Glomerular visceral epithelial cell (primary cell): ENCODE results near the gene NDUFS3.
A peak's percentile ranks its signal among the peaks of the same experiment; 100 is the strongest.

Source experiments
- DNase-seq: peaks from one replicate; pipeline ENCODE4 v3.0.0-alpha.2; 2016; ENCODE audit errors: extremely low spot score

The NDUFS3 gene

DNA sequence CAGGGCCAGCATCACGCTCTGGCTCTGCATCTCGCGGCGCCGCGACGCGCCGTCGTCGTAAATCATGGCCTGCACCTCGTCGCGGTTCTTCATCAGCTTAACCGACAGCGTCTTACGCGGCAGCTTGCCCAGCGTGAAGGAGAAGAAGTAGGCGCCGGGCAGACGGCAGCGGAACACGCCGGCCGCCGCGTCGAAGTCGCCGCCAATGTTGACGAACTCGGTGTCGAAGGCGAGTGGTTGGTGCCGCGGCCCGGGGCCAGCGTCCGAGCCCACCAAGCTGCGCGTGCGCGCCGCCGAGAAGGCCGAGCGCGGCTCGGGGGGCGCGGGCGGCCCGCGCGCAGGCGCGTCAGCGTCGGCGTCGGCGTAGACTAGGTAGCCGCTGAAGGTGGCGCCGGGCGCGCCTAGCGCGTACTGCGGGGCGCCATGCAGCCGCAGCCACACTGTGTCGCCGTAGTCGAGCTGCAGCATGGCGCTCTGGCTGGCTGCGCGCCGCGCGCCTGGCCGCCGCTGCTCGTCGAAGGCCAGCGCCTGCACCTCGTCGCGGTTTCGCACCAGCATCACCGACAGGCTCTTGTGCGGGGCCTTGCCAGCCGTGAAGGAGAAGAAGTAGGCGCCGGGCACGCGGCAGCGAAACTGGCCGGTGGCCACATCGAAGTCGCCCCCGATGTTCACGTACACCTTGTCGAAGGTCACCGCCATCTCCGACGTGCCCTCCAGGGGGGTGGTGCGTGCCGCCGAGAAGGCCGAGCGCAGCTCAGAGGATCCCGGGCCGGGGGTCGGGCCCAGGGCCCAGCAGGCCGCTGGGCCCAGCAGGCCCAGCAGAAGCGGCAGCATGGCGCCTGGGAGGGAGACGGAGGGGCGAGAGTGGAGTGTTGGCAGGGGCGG, 11.3 kb downstream of the NDUFS3 start:
- DNase-seq, result no peak

DNA sequence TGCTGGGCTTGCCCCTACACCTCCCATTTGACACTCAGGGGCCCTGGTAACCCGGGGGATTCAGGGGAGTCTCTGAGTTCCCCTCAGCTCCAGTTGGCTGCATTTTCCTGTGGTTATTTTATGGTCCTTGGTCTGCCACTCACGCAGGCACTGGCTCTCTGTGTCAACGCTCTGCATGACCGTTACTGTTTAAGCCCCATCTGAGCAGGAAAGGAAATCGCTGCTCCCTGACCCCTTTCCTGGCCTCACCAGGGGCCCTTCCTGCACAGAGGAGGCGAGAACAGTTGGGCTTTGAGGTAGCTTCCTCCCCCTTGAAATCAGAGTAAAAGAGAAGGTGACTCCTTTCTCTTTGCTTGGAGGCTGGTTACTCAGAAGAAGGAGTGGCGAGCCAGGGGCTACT, 12.9 kb downstream of the NDUFS3 start:
- DNase-seq, result no peak

DNA sequence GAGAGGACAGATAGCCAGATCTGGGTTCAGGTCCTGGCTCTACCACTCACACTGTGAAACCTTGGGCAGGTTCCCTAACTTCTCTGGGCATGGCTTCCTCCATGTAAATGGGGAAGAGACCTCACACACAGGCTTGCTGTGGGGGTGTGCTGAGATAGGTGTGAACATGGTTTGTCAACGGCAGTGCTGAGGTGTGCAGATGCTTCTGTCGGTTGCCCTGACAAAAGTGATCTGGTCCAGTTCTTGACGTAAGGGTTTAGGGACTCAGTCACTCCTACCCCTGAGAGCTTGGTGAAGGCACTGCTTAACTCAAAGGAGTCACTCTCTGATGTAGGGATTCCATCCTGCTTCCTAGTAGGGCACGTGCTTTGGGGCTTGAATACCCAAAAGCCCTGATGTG, 13.4 kb downstream of the NDUFS3 start:
- DNase-seq, result no peak

DNA sequence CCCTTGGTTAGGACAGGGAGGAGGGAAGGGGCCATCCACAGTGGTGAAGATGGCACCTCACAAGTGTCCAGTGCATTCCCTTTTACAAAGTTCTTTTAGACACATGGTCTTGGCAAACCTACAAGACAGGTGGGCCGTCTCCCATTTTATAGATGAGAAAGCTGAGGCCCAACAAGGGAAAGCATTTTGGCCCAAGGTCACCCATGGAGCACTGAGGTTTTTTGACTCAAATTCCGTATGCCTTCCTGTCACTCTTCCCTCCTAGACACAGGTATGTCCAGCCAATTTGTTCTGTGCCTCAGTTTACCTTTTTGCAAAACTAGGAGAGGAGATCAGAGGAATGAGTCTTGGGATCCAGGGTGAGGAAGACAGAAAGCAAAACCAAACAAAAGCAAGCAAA, 14.1 kb downstream of the NDUFS3 start:
- no peak for DNase-seq

DNA sequence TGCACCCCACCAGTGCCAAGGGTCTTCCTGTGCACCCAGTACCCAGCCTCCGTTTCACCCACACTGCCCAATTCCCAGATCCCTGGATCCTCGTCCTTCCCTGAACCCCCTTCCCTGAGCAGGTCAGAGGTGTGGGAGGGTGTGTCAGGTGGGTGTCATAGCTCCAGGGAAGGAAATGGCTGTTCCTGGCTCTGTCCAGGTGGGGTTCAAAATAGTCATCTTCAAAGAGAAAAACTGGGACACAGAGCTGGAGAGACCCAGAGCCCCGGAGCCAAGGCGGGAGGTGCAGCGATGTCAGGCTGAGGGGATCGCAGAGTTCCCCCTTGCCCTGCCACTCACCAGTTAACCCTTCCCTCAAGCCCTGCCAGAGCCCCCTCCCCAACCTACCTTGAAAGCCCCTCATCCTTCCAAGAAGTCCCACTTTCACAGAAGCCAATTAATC, 14.6 kb downstream of the NDUFS3 start:
- DNase-seq, result no peak

DNA sequence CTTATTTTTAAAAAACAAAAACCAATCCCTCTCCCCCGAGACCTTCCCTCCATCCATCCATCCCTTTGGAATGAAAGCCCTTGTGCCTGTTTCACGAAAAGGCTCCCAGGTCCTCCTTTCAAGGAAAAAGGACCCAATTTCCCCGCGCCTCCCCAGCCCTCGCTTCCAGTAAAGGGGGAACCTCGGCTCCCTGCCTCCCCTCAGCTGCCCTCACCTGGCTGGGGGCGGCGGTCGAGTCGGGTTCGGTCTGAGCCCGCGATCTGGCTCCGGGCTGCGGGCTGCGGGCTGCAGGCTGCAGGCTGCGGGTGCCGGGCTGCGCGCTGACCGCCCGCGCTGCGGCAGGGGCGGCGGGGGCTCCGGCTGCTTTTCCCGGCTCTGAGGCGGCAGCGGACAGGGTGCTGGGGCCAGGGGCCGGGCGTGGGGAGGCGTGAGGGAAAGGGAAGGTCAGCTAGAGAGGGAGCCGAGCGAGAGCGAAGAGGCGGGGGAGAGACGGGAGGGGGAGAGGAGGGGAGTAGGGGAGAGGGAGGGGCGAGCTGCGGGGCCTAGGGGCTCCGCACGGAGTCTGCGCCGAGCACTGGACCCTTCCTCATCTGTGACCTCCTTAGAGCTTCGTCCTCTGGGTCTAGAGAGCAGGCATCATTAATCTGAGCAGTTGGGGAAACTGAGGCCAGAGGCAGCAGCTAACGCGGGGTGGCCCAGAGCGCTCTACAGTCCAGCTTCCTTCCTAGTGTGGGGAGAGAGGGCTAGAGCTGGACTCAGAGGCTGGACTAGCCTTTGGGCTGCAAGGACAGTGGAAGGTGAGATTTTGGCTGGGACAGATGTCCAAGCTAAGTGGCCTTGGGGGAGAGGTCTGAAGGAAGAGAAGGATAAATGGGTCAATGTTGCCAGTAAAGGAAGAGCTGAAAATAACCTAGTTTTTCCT, 15.3 kb downstream of the NDUFS3 start, which contains the start of gene C1QTNF4:
C1QTNF4 (minus strand) TSS at position 478 of the 922 bp plus-strand sequence. CDS start 3,601 bp downstream, outside the sequence.
- no peak for DNase-seq

DNA sequence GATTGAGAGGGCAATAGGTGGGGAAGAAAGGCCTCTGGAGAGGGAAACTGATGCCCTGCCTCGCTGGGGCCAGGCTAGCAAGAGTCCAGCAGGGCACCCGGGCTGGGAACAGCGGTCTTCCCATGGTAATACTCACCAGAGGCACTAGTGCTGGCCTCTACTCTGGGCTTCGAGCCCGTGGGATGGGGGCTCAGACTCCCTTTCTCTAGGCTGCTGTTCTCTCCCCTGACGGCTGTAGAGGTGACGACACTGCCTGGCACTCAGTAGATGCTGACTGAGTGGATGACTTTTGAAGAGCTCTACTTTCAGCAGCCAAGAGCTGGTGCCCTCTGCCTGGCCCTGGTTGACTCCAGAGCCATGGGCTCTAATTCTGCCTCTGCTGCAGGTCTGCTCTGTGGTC, 16.2 kb downstream of the NDUFS3 start:
- DNase-seq, result no peak

DNA sequence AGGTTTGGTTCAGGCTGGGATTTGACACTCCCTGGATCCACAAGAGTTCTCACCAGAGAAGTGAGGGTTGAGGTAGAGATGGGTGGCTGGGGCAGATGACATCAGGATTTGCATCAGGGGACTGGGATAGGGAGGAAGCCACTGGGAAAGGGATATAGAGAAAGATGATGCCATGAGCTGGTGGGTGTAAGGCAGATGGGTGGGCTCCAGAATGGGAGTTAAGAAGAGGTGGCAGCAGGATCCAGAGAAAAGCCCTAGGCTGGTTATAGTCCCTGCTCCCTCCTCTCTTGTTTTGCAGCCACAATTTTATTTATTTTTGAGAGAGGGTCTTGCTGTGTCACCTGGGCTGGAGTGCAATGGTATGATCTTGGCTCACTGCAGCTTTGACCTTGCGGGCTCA, 17.1 kb downstream of the NDUFS3 start:
- DNase-seq, result no peak

DNA sequence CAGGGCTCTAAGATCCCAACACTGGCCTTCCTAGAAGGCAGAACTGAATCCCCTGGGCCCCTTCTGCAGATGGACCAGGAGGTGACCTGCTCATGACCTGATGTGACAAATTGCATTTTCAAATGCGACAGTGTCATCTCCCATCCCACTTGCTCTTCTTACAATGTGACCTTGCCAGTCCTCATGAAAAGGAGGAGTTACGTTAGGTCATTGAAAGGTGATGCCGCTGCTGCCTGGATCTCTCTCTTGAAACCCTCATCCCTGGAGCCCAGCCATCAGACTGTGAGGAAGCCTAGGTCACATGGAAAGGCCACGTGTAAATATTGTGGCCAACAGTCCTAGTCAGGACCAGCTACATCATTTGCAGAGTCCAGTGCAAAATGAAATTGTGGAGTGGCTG, 21.0 kb downstream of the NDUFS3 start:
- DNase-seq, result no peak

DNA sequence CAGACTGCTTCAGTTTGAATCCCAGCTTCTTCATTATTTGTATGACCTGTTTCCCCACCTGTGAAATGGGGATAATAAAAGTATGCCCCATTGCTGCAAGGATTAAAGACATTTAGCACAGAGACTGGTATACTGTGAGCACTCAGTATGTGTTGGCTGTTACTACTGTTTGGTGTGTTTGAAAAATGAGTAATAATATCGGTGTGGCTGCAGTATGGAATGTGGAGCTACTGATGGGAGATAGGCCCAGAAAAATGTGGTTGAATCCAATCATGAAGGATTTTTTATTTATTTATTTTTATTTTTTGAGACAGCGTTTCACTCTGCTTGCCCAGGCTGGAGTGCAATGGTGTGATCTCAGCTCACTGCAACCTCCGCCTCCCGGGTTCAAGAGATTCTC, 24.4 kb downstream of the NDUFS3 start:
- no peak for DNase-seq

DNA sequence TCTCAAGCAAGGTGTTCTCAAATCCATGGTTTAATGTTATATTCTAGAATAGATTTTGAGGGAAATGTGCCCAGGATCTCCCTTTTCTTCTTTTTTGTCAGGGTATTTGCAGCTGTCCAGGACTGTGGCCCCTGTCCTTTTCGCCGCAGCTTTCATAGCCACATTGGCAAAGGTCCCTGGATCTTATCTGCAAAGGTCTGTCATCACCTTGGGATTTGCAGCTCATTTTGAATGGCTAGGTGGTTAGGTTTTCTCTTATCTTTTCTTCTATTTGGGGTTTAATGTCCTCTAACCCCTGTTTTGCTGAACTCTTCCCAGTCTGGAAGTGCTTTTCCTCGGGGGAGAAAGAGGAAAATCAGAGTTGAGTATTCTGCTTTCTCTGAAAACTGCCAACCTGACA, 27.0 kb downstream of the NDUFS3 start:
- DNase-seq, result no peak

DNA sequence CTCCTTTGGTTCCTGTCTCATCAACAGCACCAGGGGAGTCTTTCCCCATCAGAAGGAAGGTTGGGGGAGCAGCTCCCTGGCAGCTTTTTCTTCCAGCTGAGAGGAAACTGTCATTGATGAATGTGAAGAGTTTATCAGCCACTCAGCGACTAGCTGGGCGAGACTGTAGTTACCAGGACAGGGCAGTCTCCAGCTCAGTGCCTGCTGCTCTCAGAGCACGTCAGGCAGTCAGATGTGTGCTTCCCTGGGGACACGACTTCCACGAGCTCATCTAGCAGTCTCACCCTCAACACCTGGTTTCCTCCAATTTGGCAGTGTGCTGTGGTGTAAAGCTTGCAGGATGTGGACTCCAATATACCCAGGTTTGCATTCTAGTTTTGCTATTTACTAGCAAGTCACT, 27.9 kb downstream of the NDUFS3 start:
- DNase-seq, result no peak

DNA sequence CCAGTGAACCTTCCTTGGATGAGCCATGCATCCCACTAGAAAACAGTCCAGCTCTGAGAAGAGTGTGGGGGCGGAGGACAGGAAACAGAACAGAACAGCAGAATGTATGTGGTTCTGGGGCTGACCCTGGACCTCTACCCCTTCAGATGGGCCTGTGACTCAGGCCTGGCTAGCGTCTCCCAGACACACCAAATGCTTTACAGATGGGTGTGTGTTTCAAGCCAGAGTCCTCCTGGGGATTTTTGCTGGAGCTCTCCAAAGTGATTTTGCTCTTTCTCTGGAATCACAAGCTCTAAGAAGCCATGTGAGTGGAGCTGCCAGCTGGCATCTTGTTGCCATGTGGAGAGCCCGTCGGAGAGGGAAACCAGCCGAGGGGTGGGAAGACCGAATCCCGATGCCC, 28.5 kb downstream of the NDUFS3 start:
- DNase-seq, result peak; percentile 14

DNA sequence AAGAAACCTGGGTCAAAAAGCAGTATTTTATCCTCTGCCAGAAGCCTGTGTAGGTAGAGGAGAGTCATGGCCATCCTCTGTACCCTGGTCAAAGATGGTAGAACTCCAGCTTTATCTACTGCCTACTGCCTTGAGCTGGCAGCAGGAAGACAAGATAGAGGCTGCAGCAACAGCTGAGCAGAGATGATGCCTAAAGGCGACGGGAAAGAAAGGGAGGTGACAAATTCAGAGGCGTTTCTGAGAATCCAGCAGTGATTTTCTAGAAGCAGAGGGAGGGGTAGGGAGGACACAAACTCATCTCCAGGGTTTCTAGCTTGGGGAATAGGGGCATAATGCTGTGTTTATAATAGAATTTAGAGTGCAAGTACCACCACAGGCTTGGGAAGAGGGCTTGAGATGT, 30.8 kb downstream of the NDUFS3 start:
- DNase-seq, result no peak

DNA sequence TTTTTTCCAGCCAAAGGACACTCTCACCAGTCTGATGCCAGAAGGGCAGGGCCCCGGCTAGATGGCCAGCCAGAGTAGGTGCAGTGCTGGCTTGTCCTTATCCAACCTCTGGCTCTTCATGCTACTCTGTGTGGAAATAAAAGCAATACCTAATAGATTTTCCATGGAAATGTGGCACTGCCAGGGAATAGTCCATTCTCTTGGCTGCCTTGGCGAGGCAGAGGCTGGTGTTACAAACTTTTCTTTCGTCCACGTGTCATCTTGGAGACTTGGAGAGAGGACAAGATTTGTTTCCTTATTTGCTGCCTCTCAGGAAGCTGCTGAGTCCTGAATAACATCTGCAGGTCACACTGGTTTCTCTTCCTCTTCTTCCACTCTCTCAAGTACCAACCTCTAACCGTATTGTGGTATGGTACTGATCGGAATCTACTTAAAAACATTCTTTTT, 32.5 kb downstream of the NDUFS3 start:
- no peak for DNase-seq

DNA sequence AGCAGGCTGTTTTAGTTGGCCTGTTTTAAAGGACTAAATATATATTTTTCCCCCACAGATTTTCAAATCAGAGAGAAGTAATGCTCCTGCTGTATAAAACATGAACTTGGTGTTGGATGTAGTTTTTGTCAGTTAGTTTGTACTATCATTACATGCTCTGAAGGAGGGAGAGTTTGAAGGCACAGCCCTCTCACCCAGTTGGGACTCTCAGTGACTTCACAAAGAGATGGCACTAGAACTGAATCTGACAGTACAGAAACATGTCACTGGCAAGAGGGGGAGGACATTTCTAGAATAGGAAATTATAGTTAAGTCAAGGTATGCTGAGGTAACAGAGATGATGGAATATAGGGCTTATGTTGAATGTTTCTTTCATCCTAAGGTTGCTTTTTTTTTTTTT, 36.4 kb downstream of the NDUFS3 start:
- no peak for DNase-seq

DNA sequence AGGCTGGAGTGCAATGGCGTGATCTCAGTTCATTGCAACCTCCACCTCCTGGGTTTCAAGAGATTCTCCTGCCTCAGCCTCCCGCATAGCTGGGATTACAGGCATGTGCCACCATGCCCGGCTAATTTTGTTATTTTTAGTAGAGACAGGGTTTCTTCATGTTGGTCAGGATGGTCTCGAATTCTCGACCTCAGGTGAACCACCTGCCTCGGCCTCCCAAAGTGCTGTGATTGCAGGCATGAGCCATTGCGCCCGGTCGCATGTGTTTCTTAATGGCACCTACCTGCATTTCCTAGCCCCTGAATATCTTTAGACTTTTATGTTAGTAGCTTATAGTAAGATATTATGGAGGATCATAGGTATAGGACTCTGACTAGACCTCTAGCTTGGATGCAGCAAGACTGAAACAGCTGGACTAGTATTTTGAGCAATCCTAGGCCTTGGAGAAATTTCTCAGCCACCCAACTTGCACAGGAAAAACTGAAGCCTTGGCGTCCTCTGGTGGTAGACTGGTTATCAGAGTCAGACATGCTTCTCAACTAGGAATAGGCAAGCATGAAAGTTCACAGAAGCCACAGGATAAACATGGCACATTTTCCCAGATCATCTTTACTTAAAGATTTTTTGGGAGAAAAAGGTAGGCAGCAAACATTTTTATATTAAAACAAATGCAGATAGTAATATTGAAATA, 38.0 kb downstream of the NDUFS3 start:
- DNase-seq, result peak; percentile 41

DNA sequence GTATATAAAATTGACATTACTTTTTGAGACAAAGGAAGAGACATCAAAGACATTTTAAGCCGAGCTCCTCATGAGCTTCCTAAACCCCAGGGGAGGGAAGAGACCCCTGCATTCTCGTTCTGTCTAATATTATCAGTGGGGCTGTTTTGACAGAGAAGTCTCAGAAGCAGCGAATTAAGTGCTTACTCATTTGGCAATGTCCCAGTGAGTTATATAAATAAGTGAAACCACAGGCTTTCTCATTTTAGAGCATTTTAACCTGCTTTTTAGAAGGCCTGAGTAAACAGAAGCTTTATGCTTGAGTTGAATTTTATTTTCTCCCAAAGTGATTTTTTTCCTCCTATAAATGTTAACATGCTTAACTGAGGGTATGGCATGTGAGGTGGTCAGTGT, 38.5 kb downstream of the NDUFS3 start:
- no peak for DNase-seq

DNA sequence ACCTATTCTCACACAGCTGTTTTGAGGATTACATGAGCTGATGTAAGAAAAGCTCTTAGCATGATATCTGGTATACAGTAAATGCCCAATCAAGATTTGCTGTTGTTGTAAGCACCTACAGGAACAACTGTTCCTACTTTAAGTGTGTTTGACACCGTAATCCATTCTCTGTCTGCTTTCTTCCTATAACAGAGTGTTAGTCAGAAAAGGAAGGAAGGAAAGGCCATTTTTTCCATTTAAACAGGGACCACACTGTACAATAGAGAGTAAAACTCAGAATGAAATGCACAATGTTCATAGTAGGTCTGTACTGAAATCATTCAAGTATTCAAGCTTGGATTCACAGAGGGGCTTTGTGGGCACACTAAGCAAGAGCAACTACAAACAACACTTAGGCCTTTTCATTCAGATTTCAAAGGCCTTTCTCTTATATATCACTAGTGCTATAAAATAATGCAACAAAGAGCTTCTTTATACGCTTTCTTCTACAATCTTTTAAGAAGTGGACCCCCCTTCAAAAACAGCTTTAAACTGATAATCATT, 42.0 kb downstream of the NDUFS3 start:
- no peak for DNase-seq

DNA sequence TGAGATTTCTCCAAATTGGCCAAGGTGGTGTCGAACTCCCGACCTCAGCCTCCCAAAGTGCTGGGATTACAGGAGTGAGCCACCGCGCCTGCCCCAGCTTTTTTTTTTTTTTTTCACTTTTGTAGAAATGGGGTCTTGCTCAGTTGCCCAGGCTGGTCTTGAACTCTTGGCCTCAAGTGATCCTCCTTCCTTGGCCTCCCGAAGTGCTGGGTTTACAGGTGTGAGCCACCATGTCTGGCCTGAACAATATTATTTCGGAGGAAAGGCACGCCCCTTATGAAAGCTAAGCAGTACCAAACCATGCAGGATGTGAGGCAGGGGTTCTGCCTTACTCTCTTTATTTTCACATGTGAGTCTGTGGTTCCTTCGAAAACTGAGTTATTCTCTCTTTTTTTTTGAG, 47.4 kb downstream of the NDUFS3 start:
- no peak for DNase-seq

DNA sequence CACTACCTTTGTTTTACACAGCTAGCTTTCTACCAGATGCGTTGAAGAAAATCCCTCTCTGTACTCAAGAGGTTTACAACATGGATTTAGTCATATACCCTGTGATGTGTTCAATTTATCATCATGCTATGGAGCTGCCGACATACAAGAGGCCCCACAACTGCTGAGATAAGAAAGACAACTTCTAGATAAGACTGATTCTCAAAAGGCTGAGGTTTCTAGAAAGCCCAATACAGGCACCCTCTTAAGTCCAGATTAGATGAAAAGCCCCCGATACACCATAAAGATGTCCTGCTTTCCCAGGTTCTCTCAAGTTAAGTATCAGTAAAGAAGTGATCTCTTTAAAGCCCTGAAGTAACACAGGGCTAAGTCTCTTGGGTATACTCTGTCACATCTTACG, 49.2 kb downstream of the NDUFS3 start:
- DNase-seq, result no peak

DNA sequence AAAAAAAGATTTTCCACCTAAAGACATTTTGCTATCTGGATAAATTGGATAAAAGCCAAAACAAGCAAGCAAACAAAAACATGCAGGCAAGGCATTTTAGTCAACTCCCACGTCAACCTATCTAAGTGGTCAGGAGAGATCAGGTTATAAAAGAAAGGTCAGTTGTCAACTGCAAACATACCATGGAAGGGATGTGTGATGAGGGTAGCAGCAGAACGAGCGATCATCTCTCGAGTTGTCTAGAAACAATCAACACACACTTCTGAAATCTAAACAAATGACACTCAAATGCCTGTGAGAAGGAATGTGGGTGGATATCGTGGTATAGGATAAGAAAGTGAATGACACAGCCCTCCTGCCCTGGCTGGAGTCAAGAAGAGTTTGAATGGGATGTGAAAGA, 52.6 kb downstream of the NDUFS3 start:
- no peak for DNase-seq
